HG02885 (cell line): ENCODE results near the gene OSBP2.

Source experiments
- ATAC-seq: cut with Tn5 transposase; IDR thresholded peaks from one replicate; pipeline ENCODE4 v1.9.1; 2021; ENCODE audit warnings: mild to moderate bottlenecking; ENCODE audit not compliant: unreplicated experiment, poor library complexity

Gene OSBP2

DNA sequence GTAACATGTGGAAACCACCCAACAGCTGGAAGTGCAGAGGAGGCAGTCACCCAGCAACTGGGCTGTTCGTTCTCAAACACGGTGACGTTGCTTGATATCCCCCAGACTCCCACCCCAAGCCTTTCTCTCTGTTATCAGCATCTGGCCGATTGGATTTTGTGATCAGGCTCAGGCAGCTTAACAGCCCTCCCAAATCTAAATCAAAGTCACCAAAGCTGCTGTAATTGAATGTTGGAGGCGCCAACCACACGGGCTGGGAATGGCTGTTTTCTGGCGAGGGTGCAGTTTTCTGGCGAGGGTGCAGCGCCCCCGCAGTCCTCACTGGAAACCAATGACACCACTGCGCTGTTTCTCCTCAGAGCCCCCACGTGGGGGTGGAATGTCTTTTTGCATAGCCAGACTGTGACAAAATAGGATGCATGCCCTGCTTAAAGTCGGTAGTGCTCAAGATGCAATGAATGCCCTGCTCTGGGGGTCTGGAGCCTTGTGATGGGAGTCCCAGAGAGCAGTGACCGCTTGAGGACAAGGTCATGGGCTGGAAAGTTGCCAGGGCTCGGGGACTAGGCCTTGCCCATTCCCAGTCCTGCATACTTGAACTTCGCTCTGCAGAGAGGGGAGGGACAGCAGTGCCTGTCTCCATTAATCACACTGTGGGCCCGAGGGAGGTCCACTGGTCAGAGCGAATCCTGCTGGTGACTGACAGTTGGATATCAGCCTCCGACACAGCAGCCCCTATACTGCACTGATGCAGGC is 168.6 kb downstream of the OSBP2 start:
- ATAC-seq, result no peak

DNA sequence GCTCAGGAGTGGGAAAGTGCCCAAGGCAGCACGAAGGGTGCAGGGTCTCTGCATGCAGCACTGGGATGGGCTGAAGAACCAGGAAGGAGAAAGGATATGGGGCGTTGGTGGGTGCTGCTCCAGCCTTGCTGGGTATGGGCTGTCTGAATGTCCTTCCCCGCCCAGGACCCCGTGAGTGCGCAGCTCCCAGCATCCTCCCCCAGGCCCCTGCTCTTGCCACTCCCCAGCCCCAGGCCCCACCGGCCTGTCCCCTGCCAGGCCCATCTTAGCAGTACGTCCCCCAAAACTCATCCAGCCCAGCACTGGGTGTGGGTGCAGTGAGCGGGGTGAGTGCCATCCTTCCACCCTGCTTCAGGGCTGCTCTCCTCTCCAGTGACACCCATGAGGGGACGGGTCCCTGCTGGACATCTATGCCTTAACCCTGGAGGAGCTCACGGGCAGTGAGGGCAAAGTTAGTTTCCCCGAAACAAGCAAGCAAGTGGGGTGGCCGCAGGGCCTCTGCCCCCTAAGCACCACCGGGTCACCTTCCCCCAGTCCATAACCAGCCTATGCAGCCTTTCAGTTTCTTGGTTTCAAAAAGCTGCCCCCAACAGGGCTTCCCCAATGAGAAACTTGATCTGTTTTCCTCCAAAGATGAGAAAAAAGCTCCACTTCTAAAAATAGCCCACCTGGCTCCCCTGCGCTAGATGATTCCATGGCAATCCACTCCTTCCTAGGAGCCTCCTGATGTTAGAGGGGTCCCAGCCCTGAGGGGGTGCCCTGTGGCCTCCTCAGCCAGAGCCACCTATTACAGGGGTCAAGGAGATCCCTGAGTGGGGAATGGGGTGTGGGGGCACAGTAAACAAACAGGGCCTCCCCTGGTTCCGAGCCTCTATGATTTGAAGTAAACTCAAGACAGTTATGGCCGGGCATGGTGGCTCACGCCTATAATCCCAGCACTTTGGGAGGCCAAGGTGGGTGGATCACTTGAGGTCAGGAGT is 170.1 kb downstream of the OSBP2 start:
- ATAC-seq, result no peak

DNA sequence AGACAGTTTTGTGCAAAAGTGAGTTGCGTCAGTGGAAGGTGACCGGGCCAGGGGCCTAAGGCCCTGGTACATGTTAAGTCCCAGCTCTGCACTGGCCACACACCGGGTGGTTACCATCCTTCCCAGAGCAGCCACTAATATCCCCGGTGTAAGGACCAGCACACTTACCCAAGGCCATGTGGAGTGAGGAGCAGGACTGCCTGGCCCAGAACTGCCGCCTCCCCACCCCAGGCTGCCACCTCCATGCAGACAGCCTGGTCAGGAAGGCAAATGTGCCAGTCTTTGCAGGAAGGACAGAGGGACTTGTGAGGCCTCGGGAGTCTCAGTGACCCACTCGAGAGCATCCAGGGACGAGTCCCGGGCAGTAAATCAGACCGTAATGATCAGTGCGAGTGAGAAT is 171.0 kb downstream of the OSBP2 start:
- no peak for ATAC-seq

DNA sequence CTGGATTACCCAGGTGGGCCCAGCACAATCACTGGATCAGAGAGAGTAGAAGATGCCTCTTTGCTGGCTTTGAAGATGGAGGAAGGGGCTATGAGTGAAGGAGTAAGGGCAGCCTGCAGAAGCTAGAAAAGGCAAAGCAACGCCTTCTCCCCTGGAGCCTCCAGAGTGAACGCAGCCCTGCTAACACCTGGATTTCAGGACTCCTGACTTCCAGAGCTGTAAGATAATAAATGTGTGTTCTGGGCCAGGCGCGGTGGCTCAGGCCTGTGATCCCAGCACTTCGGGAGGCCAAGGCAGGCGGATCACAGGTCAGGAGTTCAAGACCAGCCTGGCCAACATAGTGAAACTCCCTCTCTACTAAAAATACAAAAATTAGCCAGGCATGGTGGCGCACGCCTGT is 171.5 kb downstream of the OSBP2 start:
- ATAC-seq, result no peak

DNA sequence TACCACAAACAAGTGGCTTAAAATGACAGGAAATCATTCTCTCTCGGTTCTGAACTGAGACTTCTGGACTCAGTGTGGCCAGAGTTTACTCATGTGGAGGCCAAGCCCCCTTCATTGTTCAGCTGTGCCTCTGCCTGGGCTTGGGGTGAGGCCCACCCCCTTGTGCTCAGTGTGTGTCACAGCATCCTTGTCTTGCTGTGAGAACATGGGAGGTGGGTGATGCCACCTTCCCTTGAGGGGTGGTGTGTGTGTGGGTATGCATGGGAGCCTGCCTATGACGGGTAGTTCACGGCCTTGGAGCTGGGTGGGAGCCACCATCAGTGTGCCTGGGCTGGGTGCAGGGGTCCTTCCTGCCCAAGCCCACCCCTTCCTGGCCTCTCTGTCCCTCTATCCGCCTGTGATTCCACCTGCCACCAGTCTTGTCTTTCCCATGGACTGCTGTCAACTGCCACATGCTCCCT is 172.2 kb downstream of the OSBP2 start:
- ATAC-seq, result no peak

DNA sequence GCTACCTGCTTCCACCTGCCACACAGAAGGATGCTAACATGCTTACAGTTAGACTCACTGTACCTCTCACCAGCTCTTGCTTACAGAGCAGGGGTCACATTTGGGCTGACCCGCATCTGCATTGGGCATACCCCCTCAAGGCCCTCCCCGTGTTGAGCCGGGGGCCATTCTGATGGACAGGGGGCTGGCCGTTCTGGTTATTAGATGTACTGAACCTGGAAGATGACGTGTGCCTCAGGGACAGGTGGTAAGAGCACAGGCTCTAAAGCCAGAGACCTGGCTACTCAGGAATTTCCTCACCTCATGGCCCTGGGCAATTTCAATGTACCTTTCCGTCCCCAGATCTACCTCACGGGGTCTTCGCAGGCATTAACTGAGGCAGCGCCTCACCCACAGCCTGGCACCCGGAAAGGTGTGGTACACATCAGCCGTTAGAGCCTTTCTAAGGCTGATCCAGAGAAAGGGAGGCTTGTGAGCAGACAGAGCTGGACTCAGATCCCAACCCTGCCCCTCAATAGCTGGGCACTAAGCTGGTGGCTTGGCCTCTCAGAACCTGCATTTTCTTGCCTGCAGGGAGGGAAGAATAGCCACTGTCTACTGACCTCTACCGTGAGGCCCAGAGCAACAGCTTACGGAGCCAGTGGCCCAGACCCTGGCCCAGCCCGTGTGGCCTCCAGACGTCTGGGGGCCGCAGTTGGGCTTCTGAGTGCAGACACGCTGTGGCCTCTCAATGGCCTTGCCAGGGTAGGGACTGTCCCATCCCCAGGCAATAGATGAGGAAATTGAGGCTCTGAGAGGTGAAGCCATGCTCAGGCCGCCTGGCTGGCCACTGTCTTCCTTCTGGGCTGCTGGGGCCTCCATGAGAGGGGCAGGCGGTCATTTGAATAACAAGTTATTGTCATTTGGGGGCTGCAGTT is 173.3 kb downstream of the OSBP2 start:
- no peak for ATAC-seq

DNA sequence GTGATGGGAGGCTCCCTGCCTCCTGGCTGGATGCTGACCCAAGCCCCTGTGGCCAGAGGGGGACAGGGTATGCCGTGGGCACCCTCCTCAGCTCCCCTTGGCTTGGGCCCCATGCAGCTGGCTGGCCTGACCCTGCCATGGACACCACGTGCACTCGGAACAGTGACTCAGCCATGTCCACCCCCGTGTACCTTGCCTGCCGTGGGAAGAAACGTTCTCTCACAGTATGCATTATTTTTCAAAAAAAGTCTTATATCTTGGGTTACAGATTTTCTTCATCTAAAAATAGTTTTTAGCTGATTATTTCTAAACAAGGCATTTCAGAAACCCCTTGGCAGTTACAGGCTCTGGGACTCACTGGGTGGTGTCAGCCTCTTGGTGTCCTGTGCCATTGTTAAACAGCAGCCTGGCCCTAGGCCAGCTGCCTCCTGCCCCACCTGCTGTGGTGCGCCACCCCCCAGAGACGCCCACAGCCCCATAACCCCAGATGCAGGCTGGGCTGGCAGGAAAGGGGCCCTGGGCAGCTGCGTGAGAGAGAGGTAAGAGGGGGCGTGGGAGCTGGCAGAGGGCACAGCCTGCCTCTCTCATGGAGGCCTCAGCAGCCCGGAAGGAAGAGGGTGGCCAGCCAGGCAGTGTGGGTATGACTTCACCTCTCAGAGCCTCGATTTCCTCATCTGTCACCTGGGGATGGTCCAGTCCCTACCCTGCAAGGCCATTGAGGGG is 174.2 kb downstream of the OSBP2 start:
- ATAC-seq, result no peak

DNA sequence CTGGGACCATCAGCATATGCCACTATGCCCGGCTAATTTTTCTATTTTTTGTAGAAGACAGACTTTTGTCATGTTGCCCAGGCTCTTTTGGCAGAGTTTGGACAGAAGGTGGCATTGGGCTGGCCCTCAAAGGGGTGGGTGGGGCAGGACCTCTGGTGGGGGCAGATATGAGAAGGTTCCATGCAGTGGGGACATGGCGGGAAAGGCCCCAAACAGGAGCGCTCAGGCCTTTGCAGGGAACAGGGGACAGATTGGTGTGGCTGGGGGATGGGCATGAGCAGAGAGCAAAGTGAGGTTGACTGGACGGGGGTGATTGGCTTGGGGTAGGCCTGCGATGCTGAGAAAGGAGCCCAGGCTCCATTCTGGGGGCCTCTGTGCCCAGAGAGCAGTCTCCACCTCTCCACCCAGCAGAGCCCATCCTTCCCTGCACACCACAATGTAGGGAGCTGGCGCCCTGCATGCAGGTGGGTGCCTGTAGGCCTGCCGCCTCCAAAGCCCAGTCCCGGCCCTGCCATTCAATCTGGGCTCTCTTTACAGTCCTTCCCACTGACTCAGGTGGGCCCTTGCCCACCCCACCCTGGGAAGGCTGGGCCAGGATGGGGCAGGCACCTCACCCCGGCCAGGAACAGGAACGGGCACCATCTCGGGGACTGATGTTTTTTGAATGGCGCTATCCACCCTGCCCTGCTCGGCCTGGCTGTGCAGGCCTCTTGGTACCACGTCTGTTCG is 175.2 kb downstream of the OSBP2 start:
- no peak for ATAC-seq

DNA sequence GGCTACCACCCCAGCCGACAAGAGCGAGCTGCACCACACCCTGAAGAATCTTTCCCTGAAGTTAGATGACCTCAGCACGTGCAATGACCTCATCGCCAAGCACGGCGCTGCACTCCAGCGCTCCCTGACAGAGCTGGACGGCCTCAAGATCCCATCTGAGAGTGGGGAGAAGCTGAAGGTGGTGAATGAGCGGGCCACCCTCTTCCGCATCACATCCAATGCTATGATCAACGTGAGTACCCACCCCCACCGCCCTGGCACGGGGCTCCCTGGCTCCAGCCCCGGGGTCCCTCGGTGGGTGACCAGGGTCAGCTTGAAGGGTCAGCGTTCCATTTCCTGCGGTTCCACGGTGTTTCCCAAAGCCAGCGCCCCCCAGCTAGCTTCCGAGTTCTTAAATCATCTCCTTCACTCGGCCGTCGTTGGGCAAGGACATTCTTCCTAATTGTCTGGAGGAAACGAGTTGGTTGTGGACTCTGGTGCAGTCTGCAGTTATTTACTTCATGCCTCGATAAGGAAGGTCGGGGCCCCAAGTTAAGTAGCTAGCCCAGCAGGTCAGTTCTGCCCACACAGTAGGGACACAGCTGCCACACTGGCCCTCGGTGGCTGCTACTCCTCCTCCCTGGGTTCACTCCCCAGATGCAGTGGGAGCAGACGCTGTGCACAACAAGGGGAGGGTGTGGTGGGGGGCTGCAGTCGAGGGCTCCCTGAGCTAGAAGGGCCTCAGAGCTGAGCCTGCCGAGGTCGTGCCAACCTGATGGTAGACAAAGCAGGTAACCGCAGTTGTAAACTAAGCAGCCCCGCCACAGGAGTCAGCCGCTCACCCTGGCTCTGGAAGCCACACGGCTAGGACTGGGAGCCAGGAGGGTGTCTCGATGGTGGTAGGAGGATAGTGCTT is 176.0 kb downstream of the OSBP2 start:
- no peak for ATAC-seq

DNA sequence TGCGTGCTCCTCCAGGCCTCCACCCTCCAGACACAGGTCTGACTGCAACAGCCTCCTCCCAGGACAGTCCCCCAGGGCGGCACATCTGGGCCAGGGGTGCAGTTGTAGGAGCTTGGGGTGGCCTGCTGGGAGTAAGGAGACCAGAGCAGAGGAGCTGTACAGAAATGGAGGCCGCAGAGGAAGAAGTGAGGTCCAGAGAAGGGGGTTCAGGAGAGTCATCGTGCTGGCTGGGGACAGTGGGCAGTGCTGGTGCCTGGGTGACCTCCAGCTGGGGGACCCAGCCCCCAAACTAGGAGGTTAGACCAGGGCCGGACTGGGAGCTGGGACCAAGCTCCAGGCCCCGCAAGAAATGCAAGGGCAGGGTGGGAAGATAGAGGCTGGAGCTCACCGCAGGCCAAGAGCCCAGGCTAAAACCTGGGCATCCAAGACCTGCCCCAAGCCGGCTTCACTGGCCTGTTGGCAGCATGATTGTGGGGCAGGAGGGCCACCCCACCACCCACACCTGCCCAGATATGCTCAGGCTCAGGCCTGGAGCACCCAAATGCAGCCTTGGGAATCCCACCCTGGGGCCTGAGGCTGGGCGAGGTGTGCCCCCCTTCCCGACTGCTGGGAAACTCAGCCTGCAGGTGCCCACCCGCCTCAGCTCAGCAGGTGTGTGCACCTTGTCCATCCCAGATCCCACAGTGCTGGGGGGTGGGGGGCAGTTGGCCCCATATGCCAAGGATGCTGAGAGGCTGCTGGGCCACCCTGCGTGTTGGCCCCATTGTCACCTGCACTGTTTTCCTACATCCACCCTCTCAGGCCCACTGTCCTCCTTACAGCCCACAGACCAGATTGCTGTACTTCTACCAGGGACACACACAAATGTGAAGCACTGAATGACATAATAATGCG is 177.0 kb downstream of the OSBP2 start:
- ATAC-seq, result no peak

DNA sequence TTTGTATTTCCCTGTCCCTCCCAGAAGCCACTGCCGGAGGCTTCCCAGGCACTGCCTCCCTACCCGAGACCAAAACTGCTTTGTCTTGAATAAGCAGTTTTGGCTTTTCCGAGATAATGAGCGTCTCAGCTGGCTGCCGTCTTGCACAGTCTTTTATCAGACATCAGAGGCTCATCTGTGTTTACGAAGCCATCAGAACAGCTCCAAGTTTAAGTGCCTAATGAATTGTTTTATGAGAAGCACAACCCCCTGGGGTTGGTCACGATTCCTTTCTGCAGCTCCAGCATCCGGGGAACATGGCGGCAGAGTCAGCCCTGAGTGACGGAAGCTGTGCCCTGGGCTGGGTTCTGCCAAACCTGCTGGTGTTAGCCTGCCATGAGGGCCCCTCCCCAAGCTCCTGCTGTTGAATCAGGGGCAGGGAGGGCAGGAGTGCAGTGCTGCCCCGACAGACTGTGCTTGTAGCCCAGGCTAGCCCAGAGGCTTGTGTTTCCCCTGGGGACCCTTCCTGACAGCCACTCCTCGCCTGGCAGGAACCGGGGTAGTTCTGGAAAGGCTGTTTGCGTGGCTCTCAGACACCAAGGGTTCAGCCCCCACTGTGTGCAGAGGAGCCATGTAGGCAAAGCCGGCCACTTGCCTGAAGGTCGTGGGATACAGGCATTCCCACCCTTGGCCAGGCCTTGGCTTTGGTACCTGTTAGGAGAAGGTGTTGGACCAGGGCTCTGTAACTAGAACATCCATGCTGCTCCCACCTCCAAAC is 177.8 kb downstream of the OSBP2 start:
- ATAC-seq, result no peak

DNA sequence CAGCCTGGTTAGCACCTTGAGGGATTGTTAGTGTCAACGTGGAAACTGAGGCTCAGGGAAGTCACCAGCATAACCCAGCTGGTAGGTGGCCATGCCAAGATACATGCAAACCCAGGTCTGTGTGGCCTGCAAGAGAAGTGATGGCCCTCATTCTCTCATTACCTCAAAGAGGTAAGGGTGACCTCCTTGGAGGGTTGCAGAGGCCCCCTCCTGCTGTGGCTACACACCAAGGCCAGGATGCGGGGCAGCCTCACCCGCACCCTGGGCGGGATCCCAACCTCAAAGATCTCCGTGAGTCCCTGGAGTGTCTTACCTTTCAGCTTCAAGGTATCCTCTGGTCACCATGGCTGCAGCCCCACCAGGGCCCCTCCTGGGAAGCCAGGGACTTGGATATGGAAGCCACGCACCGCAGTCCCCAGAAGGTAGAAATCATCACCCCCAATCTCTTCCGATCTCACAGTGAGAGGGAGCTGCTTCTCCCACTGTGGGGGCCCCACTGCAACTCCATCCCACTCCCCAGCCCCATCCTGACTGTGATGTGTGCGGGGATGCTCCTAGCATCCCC is 178.5 kb downstream of the OSBP2 start:
- no peak for ATAC-seq

DNA sequence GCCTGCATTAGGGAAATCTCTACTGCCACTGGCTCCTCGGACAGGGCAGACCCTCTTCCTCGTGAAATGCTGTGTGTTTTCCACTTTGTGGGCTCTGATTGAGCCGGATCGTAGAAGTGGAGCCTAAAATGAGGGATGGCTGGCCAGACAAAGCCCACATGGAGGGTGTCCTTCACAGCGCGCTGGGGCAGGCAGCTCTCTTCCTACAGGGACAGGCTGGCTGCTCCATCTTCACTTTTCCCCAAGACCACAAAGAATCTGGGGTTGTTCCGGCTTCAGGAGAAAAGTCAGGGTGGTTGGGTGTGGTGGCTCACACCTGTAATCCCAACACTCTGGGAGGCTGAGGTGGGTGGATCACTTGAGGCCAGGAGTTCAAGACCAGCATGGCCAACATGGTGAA is 179.0 kb downstream of the OSBP2 start:
- no peak for ATAC-seq

DNA sequence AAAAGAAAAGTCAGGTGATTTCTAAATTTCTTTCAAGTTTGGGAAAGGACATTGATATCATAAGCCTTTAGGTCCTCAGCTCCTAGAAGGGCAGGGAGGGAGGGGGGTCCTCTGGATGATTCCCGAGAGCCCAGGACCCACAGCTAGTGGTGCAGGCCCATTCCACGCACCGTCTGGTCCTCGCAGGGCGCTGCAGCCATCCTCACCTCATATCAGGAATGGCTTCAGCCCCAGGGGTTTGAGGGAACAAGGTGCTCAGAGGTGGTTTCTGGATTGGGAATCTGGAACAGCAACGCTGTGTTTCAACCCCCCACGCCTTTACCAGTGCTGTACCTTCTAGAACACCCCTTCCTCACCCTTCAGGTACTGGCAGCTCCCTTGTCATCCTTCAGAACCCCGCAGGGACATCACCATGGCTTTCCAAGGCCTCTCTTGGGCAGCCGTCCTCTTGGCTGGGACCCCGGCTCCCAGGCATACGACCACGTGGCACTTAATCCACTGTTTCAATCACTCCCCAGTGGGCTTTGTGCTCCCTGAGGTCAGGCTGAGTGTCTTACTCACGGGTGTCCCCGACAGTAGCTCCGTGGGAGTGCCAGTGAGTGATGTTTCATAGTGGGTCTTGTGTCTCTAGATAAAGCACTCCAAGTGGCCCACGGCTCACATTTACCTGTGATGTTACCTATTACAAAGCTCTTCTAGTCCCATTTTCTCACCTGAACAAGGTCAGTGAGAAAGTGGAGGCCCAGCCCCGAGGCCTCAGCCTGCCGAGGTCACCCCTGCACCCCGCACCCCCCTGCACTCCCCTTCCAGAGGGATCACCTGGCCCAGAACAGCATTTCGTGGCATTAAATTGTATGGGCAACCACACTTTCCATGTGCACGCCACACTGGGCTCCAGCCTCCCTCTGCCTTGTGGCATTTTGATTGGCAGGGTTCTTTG is 180.0 kb downstream of the OSBP2 start:
- no peak for ATAC-seq
